ENCODE results near the gene STX5. TPM values are rescaled to one million over a fixed set of nuclear protein-coding genes. Genes with fewer than 3 reads are reported as not detected.
"Not testable (repeated sequence)": the region's sequence is repeated elsewhere in the genome, so short reads cannot be mapped to it uniquely, and the experiment has no call there.

The STX5 gene
- total and polyA plus RNA-seq, 9 donors: 26.8 to 43.2 (median 34.1) TPM

GRCh38 chr11:62830904-62831519 is 839 bp downstream of the STX5 start:
- Histone ChIP-seq H3K36me3 (ENCODE audit: control insufficient read depth, insufficient read depth, low read length) (peaks cover 48% of the 10 kb centered on the region), H3K4me3 (ENCODE audit: low read length) (peak overlapping the region; percentile 97), H3K9me3 (replicated peaks; ENCODE audit: control insufficient read depth, low read depth, low read length) (no peaks in the 10 kb centered on the region), H3K27me3 (ENCODE audit: control insufficient read depth, insufficient read depth, low read length) (no peaks in the 10 kb centered on the region), H3K27ac (ENCODE audit: low read length) (peak overlapping the region; percentile 100), H3K4me1 (ENCODE audit: control insufficient read depth, insufficient read depth, low read length) (peaks cover 27% of the 10 kb centered on the region)
- under 1% methylated on average over 24 of the region's 33 CpGs for WGBS (ENCODE audit: insufficient coverage)
- no peak for DNase-seq

- H3K9me3 ChIP-seq (replicated peaks; ENCODE audit: control insufficient read depth, low read depth, low read length); H3K4me3 ChIP-seq (ENCODE audit: low read length); DNase-seq; H3K27me3 ChIP-seq (ENCODE audit: control insufficient read depth, insufficient read depth, low read length); H3K27ac ChIP-seq (ENCODE audit: low read length): not testable (repeated sequence)
- H3K36me3 ChIP-seq (ENCODE audit: control insufficient read depth, insufficient read depth, low read length): peaks cover 48% of the 10 kb centered on the region
- peaks cover 22% of the 10 kb centered on the region for H3K4me1 ChIP-seq (ENCODE audit: control insufficient read depth, insufficient read depth, low read length)
- 86% methylated on average over 1 of the region's 8 CpGs for WGBS (ENCODE audit: insufficient coverage)
These were observed 3.7 kb downstream of the STX5 start for GRCh38 chr11:62828130-62828529.

GRCh38 chr11:62823677-62824076 is 8.2 kb downstream of the STX5 start:
- Histone ChIP-seq H3K9me3 (replicated peaks; ENCODE audit: control insufficient read depth, low read depth, low read length) (no peaks in the 10 kb centered on the region), H3K4me1 (ENCODE audit: control insufficient read depth, insufficient read depth, low read length) (no peaks in the 10 kb centered on the region), H3K4me3 (ENCODE audit: low read length) (no peak overlapping the region), H3K27me3 (ENCODE audit: control insufficient read depth, insufficient read depth, low read length) (no peaks in the 10 kb centered on the region), H3K27ac (ENCODE audit: low read length) (no peak overlapping the region), H3K36me3 (ENCODE audit: control insufficient read depth, insufficient read depth, low read length) (peaks cover 78% of the 10 kb centered on the region)
- WGBS (ENCODE audit: insufficient coverage): 90% methylated on average over 2 of the region's 3 CpGs
- no peak for DNase-seq

- no peak for DNase-seq
- Histone ChIP-seq H3K4me3 (ENCODE audit: low read length) (no peak overlapping the region), H3K9me3 (replicated peaks; ENCODE audit: control insufficient read depth, low read depth, low read length) (no peaks in the 10 kb centered on the region), H3K36me3 (ENCODE audit: control insufficient read depth, insufficient read depth, low read length) (peaks cover 53% of the 10 kb centered on the region), H3K27me3 (ENCODE audit: control insufficient read depth, insufficient read depth, low read length) (no peaks in the 10 kb centered on the region), H3K27ac (ENCODE audit: low read length) (no peak overlapping the region), H3K4me1 (ENCODE audit: control insufficient read depth, insufficient read depth, low read length) (no peaks in the 10 kb centered on the region)
- 97% methylated on average over 2 of the region's 4 CpGs for WGBS (ENCODE audit: insufficient coverage)
These were observed 14.7 kb downstream of the STX5 start for GRCh38 chr11:62817129-62817528.

GRCh38 chr11:62816557-62816956 is 15.3 kb downstream of the STX5 start:
- no peak overlapping the region for H3K27ac ChIP-seq (ENCODE audit: low read length)
- 83% methylated on average over 1 of the region's 8 CpGs for WGBS (ENCODE audit: insufficient coverage)
- no peak overlapping the region for H3K4me3 ChIP-seq (ENCODE audit: low read length)
- no peaks in the 10 kb centered on the region for H3K4me1 ChIP-seq (ENCODE audit: control insufficient read depth, insufficient read depth, low read length)
- H3K9me3 ChIP-seq (replicated peaks; ENCODE audit: control insufficient read depth, low read depth, low read length): no peaks in the 10 kb centered on the region
- peaks cover 48% of the 10 kb centered on the region for H3K36me3 ChIP-seq (ENCODE audit: control insufficient read depth, insufficient read depth, low read length)
- DNase-seq: no peak
- H3K27me3 ChIP-seq (ENCODE audit: control insufficient read depth, insufficient read depth, low read length): no peaks in the 10 kb centered on the region

GRCh38 chr11:62811659-62812058 is 20.2 kb downstream of the STX5 start:
- WGBS (ENCODE audit: insufficient coverage): 86% methylated on average over 1 of the region's 2 CpGs
- Histone ChIP-seq H3K4me3 (ENCODE audit: low read length) (no peak overlapping the region), H3K27ac (ENCODE audit: low read length) (no peak overlapping the region), H3K4me1 (ENCODE audit: control insufficient read depth, insufficient read depth, low read length) (peaks cover 7% of the 10 kb centered on the region), H3K9me3 (replicated peaks; ENCODE audit: control insufficient read depth, low read depth, low read length) (no peaks in the 10 kb centered on the region), H3K36me3 (ENCODE audit: control insufficient read depth, insufficient read depth, low read length) (peaks cover 30% of the 10 kb centered on the region), H3K27me3 (ENCODE audit: control insufficient read depth, insufficient read depth, low read length) (no peaks in the 10 kb centered on the region)
- no peak for DNase-seq

- H3K27me3 ChIP-seq (ENCODE audit: control insufficient read depth, insufficient read depth, low read length): no peaks in the 10 kb centered on the region
- H3K27ac ChIP-seq (ENCODE audit: low read length): no peak overlapping the region
- H3K36me3 ChIP-seq (ENCODE audit: control insufficient read depth, insufficient read depth, low read length): peaks cover 23% of the 10 kb centered on the region
- peaks cover 16% of the 10 kb centered on the region for H3K4me1 ChIP-seq (ENCODE audit: control insufficient read depth, insufficient read depth, low read length)
- DNase-seq: no peak
- H3K4me3 ChIP-seq (ENCODE audit: low read length): no peak overlapping the region
- no peaks in the 10 kb centered on the region for H3K9me3 ChIP-seq (replicated peaks; ENCODE audit: control insufficient read depth, low read depth, low read length)
- WGBS (ENCODE audit: insufficient coverage): 15% methylated on average over 1 of the region's 1 CpG
These were observed 21.1 kb downstream of the STX5 start for GRCh38 chr11:62810748-62811147.

GRCh38 chr11:62806611-62807121 is 25.2 kb downstream of the STX5 start:
- Histone ChIP-seq H3K9me3 (replicated peaks; ENCODE audit: control insufficient read depth, low read depth, low read length) (no peaks in the 10 kb centered on the region), H3K4me1 (ENCODE audit: control insufficient read depth, insufficient read depth, low read length) (peaks cover 31% of the 10 kb centered on the region), H3K27me3 (ENCODE audit: control insufficient read depth, insufficient read depth, low read length) (no peaks in the 10 kb centered on the region), H3K4me3 (ENCODE audit: low read length) (no peak overlapping the region), H3K36me3 (ENCODE audit: control insufficient read depth, insufficient read depth, low read length) (peaks cover 28% of the 10 kb centered on the region), H3K27ac (ENCODE audit: low read length) (peak overlapping the region; percentile 87)
- 60% methylated on average over 3 of the region's 5 CpGs for WGBS (ENCODE audit: insufficient coverage)
- DNase-seq: peak; percentile 45

- H3K4me1 ChIP-seq (ENCODE audit: control insufficient read depth, insufficient read depth, low read length): peaks cover 31% of the 10 kb centered on the region
- WGBS (ENCODE audit: insufficient coverage): 19% methylated on average over 8 of the region's 12 CpGs
- H3K9me3 ChIP-seq (replicated peaks; ENCODE audit: control insufficient read depth, low read depth, low read length): no peaks in the 10 kb centered on the region
- peak; percentile 39 for DNase-seq
- H3K36me3 ChIP-seq (ENCODE audit: control insufficient read depth, insufficient read depth, low read length): peaks cover 34% of the 10 kb centered on the region
- H3K27me3 ChIP-seq (ENCODE audit: control insufficient read depth, insufficient read depth, low read length): no peaks in the 10 kb centered on the region
- peak overlapping the region; percentile 87 for H3K27ac ChIP-seq (ENCODE audit: low read length)
- H3K4me3 ChIP-seq (ENCODE audit: low read length): peak overlapping the region; percentile 69
These were observed 25.9 kb downstream of the STX5 start for GRCh38 chr11:62805961-62806441.

- Histone ChIP-seq H3K9me3 (replicated peaks; ENCODE audit: control insufficient read depth, low read depth, low read length) (no peaks in the 10 kb centered on the region), H3K4me1 (ENCODE audit: control insufficient read depth, insufficient read depth, low read length) (peaks cover 31% of the 10 kb centered on the region), H3K4me3 (ENCODE audit: low read length) (peak within 1 kb of the TSS; percentile 69), H3K27ac (ENCODE audit: low read length) (peak within 1 kb of the TSS; percentile 93), H3K36me3 (ENCODE audit: control insufficient read depth, insufficient read depth, low read length) (peaks cover 42% of the 10 kb centered on the region), H3K27me3 (ENCODE audit: control insufficient read depth, insufficient read depth, low read length) (no peaks in the 10 kb centered on the region)
- DNase-seq: peak; percentile 97
- under 1% methylated on average over 73 of the region's 77 CpGs for WGBS (ENCODE audit: insufficient coverage)
These were observed 26.6 kb downstream of the STX5 start, which contains the start of gene NXF1 for GRCh38 chr11:62805076-62805892. Gene NXF1, minus strand, starts transcription at chr11:62805440. Its CDS starts 84 bp downstream, at chr11:62805356.
